Ammon's horn (tissue), 1 donor: Measurements from ENCODE around the gene PPP2R2D.

Experiments used
- DNase-seq: peaks from one replicate; pipeline ENCODE4 v3.0.0-alpha.2; 2016; ENCODE audit warnings: low spot score

Gene PPP2R2D

DNA sequence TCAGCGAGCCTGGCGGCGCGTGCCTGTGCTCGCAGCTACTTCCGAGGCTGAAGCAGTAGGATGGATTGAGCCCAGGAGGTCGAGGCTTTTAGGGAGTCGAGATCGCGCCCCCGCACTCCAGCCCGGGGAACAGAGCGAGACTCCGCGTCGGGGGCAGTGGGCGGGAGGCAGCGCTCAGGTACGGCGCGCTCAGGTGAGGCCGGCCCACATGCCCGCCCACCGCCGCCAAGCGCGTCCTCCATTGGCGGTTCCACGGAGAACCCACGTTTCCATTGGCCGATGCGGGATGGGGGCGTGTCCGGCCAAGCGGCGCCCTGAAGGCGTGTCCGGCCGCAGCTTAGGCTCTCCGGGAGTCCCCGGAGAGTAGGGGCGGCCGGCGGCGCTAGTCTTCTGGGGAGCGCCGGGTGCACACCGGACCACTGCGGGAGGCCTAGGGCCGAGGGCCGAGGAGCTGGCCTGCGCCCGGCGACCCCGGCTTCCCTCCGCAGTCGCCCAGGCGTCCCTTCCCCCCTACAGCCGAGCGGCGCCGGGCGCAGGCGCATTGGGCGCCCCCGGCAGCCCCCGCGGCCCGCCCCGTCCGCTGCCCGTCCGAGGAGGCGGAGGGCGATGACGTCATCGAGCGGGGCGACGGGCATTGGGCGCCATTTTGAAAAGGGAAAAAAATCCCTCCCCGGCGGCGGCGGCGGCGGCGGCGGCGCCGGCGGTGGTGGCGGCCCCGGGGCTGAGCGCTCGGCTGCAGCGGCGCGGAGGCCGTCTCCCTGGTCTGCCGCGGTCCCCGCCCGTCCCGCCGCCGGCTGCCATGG, at the start of gene PPP2R2D:
Gene PPP2R2D (plus strand): TSS at position 659 of the 803 bp plus-strand sequence. CDS start 141 bp downstream, at position 800.
- DNase-seq, result peak; percentile 96

DNA sequence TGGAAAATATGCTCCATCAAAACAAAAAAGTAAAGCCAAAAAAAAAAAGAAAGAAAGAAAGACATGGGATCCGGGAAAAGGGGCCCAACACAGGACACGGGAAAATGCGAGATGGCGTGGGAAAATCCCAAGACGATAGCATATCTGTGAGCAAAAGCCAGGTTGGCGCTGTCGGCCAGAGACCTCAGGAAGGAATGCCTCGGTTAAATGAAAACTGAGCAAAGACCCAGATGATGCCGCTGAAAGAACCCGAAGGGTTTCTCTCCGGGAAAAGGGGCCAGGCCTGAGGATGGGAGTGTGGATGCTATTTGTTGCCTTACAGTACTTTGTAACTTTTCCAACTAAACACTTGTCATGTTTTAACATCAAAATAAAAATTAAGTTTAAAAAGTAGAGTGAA, 49.5 kb upstream of the PPP2R2D start:
- DNase-seq, result no peak

- DNase-seq, result no peak
Measured at GRCh38 chr10:131852176-131852822, 48.5 kb upstream of the PPP2R2D start.

- no peak for DNase-seq
Measured at GRCh38 chr10:131852823-131853609, 47.8 kb upstream of the PPP2R2D start.

GRCh38 chr10:131853610-131853964, 47.2 kb upstream of the PPP2R2D start:
- no peak for DNase-seq

DNA sequence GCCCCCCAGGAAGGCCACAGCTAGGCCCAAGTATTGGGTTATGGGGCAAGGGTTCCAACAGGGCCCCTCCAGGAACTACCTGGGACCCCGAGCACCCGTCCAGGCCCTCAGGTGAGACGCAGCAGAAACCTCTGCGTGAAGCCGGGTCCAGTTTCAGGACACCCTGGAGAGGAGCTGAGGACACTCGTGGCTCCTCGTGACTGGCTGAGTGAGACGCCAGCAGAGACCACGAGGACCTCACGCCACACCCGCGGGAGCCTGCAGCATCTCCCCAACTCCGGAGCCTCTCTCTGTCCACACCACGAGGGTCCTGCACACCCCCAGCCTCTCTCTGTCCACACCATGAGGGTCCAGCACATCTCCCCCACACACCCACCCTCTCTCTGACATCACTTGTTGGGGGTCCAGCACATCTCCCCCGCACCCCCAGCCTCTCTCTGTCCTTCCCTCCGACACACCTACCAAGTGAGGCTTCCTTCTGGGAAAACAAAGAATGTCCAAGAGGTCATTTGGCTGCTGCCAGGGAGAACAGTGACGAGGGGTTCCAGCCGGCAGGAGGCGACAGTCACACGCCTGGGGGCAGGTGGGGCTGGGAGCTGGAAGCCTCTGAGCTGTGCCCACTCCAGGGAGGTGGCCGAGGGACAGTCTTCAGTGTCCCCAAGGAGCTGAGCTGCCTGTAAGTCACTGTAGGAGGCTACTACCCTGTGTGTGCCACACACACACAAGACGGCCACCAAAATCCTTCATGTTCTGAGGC, 46.1 kb upstream of the PPP2R2D start:
- DNase-seq, result no peak

DNA sequence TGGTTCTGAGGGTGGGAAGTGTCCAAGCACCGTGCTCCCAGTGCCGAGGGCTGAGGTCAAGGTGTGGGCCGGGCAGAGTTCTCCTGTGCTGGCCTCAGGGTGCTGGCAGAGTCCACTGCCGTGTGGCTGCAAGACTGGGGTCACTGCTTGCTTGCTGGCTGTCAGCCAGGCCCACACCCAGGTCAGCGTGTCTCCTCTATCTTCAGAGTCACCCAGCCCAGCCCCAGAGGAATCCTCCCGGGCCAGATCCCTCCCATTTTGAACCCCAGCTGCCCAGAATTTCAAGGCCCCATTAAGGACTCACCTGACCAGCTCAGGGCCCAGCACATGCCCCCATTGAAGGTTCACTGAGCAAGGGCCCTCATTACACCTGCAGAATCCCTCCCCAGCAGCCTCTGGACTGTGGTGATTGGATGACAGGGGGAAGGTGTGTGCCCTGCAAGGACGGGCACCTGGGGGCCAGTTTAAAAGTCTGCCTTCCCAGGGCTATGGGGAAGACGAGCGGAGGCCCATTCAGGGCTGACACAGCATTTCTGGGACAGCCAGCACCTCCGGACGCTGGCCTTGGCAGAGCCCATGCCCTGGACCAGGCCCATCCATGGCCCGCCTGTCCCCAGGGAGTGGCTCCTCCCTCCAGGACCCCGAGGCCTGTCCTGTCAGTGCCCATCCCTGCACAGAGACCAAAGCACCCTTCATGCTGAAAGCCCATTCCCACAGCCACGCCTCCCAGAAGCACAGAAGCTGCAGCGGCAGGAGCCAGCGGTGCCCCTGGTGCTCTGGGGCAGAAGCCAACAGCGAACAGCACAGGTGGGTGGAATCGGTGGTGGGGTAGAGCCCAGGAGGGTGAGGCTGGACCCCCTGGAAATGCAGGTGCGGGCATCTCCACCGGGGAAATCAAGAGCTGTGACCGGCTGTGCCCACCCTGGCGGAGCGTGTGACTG, 45.1 kb upstream of the PPP2R2D start:
- DNase-seq, result no peak

DNA sequence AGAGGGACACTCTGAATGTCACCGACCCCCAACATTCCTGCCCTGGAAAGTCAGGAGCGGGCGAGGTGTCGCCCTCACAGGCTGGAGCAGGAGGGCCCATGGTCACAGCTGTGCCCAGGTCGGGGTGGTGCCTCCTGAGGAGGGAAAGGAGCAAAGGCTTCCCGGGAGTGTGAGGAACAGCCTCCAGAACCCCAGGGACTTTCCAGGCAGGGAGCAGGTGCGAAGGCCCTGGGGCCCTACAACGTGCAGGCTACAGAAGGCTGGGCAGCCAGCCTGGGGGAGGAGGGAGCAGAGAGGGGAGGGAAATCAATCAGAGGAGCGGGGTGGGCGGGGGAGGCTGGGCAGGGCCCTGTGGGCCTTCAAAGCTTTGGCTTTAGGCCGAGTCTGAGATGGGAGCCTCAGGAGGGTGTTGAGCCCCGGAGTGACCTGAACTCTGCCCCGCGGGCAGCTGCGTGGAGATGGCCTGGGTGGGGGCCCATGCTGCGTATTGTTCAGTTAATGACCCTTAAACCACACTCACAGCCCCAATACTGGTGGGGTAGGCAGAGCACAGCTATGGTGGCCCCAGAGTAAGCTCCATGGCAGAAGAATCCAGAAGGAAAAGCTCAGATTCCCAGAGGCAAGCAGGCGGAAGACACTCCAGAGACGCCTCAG, 44.2 kb upstream of the PPP2R2D start:
- DNase-seq, result no peak

DNA sequence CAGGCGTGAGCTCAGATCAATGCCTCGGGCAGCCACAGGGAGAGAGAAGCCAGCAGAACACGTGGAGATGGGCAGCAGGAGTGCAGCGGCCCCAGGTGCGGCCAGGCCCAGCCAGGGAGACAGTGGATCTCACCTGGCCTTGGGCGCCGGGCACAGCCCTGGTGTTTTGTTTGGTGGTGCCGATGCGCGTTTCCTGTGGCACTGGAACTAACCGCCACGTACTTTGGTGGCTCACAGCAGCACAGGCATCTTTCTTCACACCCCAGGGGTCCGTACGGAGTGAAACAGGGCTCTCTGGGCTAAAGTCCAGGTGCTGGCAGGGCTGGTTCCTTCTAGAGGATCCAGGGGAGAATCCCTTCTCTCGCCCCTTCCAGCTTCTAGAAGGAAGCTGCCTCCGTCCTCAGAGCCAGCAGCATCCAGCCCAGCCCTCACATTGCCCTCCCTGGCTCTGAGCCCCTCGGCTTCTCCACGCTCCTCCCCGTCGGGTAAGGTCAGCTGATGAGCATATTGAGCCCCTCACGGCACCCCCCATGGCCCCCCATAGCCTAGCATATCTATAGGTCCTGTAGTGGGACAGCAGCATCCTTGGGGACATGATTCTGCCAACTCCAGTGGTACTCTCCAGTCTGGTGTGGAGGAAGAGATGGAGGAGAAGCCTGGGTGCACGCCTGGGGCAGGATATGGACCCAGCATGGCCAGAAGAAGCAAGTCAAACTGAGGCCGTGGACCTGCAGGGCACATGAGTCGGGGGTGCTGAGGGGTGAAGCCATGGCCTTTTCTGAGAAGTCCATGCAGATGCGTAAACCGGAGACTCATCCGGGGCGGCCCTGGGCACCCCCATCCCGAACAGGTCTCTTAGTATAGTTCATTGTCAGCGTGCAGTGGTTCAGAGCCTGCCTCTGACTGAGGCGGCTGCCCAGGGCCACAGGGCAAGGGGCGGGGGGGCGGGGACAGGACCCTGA, 43.4 kb upstream of the PPP2R2D start:
- no peak for DNase-seq

DNA sequence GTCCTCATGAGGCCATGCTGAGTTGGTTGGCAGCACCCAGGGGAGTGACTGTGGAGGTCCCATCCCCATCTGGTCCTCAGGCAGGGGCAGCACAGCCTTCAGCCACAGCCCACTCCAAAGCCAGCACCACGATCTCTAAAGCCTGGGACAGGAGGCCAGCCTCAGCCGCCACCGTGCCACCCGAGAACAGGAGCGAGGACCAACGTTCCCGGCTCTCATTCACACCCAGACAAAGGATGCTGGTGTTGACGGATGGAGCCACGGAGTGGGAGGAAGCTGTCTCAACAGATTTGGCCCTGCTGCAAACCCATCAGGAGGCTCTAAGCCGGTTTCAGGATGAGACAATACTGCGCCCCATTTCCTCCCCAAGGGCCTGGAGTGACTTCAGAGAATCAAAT, 42.7 kb upstream of the PPP2R2D start:
- no peak for DNase-seq

GRCh38 chr10:131858583-131859340, 42.0 kb upstream of the PPP2R2D start:
- no peak for DNase-seq

DNA sequence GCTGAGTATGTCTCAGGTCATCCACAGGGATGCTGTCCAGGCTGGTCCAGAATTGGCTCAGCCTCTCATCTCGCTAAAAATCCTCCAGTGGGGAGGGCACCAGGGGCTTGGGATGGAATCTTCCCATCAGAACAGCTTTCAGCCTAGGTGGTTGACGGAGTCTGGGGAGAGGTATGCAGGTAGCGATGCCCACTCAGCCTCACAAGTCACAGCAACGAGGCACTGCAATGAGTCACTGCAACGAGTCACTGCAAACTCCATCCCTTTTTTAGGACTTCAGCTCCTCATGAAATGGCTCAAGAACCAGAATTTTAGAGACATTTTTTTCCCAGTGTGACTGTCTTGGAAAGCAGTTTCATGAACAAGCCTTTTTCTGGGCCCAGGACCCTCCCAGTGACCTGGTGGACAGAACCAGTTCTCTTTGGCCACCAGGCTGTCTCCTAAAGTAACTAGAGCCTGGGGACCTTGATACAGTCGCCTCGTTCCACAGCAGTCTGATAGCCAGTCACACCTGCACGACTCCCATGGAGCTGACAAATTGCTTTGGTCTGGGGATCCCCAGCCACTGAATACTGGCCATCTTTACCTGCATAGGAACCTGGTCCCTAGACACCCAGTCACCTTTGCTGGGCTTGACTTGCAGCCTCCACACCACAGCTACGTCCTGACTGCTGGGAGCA, 41.3 kb upstream of the PPP2R2D start:
- no peak for DNase-seq

- no peak for DNase-seq
Measured at GRCh38 chr10:131860311-131860710, 40.5 kb upstream of the PPP2R2D start.

DNA sequence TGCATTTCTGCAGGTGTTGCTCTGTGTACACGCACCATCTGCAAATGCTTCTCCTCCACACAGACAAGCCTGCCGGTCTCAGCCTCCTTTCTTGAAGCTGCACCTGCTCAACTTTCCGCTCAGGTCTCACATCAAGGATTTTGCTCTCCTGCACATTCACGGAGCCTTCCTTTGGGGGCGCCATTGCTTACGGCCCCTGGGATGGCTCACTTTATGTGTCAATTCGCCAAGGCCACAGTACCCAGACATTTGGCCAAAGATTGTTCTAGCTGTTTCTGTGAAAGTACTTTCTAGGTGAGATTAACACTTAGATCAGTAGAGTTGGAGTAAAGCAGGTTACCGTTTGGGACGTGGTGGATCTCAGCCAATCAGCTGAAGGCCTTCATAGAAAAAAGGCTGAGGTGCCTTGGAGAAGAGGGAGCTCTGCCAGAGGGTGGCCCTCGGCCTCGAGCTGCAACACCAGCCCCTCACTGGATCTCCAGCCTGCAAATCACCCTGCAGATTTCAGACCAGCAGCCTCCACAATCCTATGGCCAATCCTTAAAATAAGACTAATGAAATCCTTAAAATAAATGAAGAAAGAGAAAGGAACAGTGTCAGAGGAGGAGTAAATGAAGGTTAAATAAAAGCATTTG, 39.9 kb upstream of the PPP2R2D start:
- no peak for DNase-seq

GRCh38 chr10:131862548-131862947, 38.3 kb upstream of the PPP2R2D start:
- no peak for DNase-seq

GRCh38 chr10:131865223-131865917, 35.4 kb upstream of the PPP2R2D start:
- DNase-seq, result no peak

GRCh38 chr10:131866673-131867072, 34.1 kb upstream of the PPP2R2D start:
- DNase-seq, result no peak
